Panc1 (cell line): ENCODE data around the gene GPR137C.

ENCODE experiments used
- CTCF ChIP-seq: fragments of 450-650 bp; IDR thresholded peaks from 2 replicates; pipeline ENCODE4 v1.5.1; 2017; ENCODE audit warnings: mild to moderate bottlenecking
- POLR2AphosphoS5 ChIP-seq: IDR thresholded peaks from 2 replicates; pipeline ENCODE4 v1.6.1; 2012; ENCODE audit warnings: mild to moderate bottlenecking, low read depth, low read length, moderate library complexity

GRCh38 chr14:52598568-52598967 is 45.9 kb downstream of the GPR137C start:
- TF ChIP-seq CTCF (no peak), POLR2AphosphoS5 (no peak)
